Type B pancreatic cell (in vitro differentiated cells): ENCODE measurements around the gene TSTD1. TPM values are rescaled to one million over a fixed set of nuclear protein-coding genes. Genes with fewer than 3 reads are reported as not detected.
"Not testable (repeated sequence)": the region's sequence is repeated elsewhere in the genome, so short reads cannot be mapped to it uniquely, and the experiment has no call there.

ENCODE experiments used
- DNase-seq: peaks from one replicate; pipeline ENCODE4 v3.0.0; 2021; ENCODE audit warnings: mixed read lengths; ENCODE audit not compliant: unreplicated experiment; ENCODE audit errors: extremely low spot score
- H3K27ac Mint-ChIP-seq: 2 replicates; pipeline ENCODE4 v1.8.0; 2021; ENCODE audit warnings: mild to moderate bottlenecking, mixed read lengths
- H3K27me3 Mint-ChIP-seq: 2 replicates; pipeline ENCODE4 v1.8.0; 2021; ENCODE audit warnings: mixed read lengths
- H3K36me3 Mint-ChIP-seq: 2 replicates; pipeline ENCODE4 v1.8.0; 2021; ENCODE audit warnings: mixed read lengths
- H3K4me1 Mint-ChIP-seq: one replicate; pipeline ENCODE4 v1.8.0; 2021; ENCODE audit warnings: mixed read lengths; ENCODE audit not compliant: unreplicated experiment
- H3K4me3 Mint-ChIP-seq: 2 replicates; pipeline ENCODE4 v1.8.0; 2021; ENCODE audit warnings: mild to moderate bottlenecking, mixed read lengths
- H3K9me3 Mint-ChIP-seq: 2 replicates; pipeline ENCODE4 v1.8.0; 2021; ENCODE audit warnings: mixed read lengths
- total RNA-seq: library from RNA; stranded (reverse); gene quantifications from 2 replicates; pipeline ENCODE4 v1.2.1, GENCODE V29; 2021; ENCODE audit warnings: low replicate concordance
- TF ChIP-seq, protein P1 (sequence below): fragments of 200-600 bp; sonication (generic); conservative IDR thresholded peaks from 2 replicates; pipeline ENCODE4 v1.5.0; 2021; ENCODE audit warnings: antibody characterized with exemption, mild to moderate bottlenecking

Gene TSTD1
- total RNA-seq, 1 donor from 2014 or later: 40.8 TPM

DNA sequence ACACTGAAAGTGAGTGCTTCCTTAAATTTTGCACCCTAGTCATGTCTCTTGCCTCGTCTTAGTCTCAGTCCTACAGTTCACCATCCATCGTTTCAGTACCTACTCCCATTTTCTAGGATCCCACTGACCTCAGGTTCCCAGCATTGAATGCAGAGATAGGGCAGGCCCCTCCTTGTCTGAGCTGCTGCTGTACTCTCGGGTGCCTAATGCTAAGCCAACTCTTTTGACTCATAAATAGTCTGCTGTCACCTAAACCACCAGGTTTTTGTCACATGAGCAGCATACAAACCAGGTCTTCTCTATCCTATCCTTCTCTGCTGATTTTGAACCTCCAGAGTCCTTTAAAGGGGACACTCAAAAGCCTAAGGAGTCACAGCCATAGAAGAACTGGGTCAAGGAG lies 27.9 kb upstream of the TSTD1 start:
- no peaks in the 10 kb centered on the region for H3K4me1 Mint-ChIP-seq
- peaks cover 26% of the 10 kb centered on the region for H3K27me3 Mint-ChIP-seq
- TF ChIP-seq, protein P1, sequence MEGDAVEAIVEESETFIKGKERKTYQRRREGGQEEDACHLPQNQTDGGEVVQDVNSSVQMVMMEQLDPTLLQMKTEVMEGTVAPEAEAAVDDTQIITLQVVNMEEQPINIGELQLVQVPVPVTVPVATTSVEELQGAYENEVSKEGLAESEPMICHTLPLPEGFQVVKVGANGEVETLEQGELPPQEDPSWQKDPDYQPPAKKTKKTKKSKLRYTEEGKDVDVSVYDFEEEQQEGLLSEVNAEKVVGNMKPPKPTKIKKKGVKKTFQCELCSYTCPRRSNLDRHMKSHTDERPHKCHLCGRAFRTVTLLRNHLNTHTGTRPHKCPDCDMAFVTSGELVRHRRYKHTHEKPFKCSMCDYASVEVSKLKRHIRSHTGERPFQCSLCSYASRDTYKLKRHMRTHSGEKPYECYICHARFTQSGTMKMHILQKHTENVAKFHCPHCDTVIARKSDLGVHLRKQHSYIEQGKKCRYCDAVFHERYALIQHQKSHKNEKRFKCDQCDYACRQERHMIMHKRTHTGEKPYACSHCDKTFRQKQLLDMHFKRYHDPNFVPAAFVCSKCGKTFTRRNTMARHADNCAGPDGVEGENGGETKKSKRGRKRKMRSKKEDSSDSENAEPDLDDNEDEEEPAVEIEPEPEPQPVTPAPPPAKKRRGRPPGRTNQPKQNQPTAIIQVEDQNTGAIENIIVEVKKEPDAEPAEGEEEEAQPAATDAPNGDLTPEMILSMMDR: no peak
- H3K4me3 Mint-ChIP-seq: no peak overlapping the region
- H3K9me3 Mint-ChIP-seq: no peaks in the 10 kb centered on the region
- H3K36me3 Mint-ChIP-seq: no peaks in the 10 kb centered on the region
- peak overlapping the region; percentile 73 for H3K27ac Mint-ChIP-seq
- DNase-seq: no peak

DNA sequence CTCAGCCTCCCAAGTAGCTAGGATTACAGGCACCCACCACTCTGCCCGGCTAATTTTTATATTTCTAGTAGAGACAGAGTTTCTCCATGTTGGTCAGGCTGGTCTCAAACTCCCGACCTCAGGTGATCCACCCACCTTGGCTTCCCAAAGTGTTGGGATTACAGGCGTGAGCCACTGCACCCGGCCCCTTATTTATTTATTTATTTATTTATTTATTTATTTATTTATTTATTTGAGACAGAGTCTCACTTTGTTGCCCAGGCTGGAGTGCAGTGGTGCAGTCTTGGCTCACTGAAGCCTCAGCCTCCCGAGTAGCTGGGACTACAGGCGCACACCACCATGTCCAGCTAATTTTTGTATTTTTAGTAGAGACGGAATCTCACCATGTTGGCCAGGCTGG lies 26.9 kb upstream of the TSTD1 start:
- H3K9me3 Mint-ChIP-seq, H3K4me1 Mint-ChIP-seq, H3K4me3 Mint-ChIP-seq, DNase-seq, H3K27ac Mint-ChIP-seq, H3K36me3 Mint-ChIP-seq: not testable (repeated sequence)
- H3K27me3 Mint-ChIP-seq: peaks cover 26% of the 10 kb centered on the region

DNA sequence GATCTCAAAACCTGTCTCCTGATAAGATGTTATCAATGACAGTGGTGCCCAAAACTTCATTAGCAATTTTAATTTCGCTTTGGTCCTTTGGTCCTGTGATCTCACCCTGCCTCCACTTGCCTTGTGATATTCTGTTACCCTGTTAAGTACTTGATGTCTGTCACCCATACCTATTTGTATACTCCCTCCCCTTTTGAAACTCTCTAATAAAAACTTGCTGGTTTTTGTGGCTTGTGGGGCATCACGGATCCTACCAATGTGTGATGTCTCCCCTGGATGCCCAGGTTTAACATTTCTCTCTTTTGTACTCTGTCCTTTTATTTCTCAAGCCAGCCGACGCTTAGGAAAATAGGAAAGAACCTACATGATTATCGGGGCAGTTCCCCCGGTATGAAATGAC lies 25.2 kb upstream of the TSTD1 start:
- not testable (repeated sequence) for DNase-seq, H3K27ac Mint-ChIP-seq, H3K4me3 Mint-ChIP-seq, H3K4me1 Mint-ChIP-seq, H3K36me3 Mint-ChIP-seq, H3K9me3 Mint-ChIP-seq
- H3K27me3 Mint-ChIP-seq: peaks cover 26% of the 10 kb centered on the region

DNA sequence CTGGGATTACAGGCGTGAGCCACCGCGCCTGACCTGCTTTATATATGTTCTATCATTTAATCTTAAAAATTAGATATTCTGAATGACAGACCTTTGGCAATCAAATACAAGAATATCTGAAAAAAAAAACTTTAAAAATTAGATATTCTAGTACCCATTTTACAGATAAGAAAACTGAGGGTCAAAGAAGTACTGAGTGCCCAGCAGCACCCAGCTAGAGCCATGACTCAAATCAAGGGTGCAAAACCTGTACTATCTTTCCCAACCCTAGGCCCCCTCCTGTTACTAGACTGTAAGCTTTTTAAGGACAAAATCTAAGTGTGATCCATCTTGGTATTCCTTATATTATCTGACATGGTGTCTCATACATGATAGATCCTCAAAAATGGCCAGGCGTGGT lies 22.7 kb upstream of the TSTD1 start:
- Mint-ChIP-seq H3K9me3 (no peaks in the 10 kb centered on the region), H3K4me1 (no peaks in the 10 kb centered on the region), H3K27ac (no peak overlapping the region), H3K27me3 (peaks cover 25% of the 10 kb centered on the region), H3K4me3 (no peak overlapping the region), H3K36me3 (peaks cover 4% of the 10 kb centered on the region)
- no peak for DNase-seq
- TF ChIP-seq, protein P1: no peak

DNA sequence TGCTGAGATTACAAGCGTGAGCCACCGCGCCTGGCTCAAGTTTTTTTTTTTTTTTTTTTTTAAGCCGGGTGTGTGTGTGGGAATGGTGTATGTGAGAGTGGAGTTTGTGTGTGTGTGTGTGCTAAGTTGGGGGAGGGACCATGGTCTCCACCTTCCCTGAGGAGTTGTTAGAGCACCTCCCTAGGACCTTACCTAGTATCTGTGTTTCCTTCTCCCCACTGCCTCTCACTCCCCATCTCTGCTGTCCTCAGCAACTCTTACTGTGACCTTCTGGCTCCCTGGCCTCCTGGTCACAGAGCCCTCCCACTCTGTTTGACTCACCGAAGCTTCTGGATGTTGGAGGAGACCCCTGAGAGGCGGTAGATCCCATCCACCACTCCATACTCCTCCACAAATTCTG lies 20.5 kb upstream of the TSTD1 start:
- Mint-ChIP-seq H3K36me3 (peaks cover 5% of the 10 kb centered on the region), H3K27ac (no peak overlapping the region), H3K27me3 (peaks cover 22% of the 10 kb centered on the region), H3K9me3 (no peaks in the 10 kb centered on the region), H3K4me3 (no peak overlapping the region), H3K4me1 (no peaks in the 10 kb centered on the region)
- no peak for DNase-seq
- TF ChIP-seq, protein P1: no peak

DNA sequence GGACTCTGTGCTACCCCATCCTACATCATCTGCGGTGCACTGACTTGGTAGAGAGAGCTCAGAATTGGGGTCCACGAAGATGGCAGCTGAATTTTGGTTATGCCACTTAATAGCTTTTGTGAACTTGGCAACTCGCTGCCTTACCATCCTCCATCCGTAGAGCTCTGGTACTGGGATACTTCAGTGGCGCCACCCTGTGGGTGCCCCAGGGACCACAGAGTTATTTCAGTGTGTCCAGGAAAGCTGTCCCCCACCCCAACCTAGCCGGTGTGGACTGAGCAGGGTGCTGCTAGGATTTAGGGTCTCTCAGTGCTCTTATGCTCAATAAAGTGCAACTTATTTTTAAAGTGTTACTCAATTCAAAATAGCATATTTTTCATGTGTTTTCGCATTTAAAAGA lies 16.0 kb upstream of the TSTD1 start:
- no peak overlapping the region for H3K4me3 Mint-ChIP-seq
- DNase-seq: no peak
- no peaks in the 10 kb centered on the region for H3K9me3 Mint-ChIP-seq
- TF ChIP-seq, protein P1: no peak
- H3K27ac Mint-ChIP-seq: no peak overlapping the region
- peaks cover 4% of the 10 kb centered on the region for H3K27me3 Mint-ChIP-seq
- no peaks in the 10 kb centered on the region for H3K4me1 Mint-ChIP-seq
- H3K36me3 Mint-ChIP-seq: peaks cover 5% of the 10 kb centered on the region

DNA sequence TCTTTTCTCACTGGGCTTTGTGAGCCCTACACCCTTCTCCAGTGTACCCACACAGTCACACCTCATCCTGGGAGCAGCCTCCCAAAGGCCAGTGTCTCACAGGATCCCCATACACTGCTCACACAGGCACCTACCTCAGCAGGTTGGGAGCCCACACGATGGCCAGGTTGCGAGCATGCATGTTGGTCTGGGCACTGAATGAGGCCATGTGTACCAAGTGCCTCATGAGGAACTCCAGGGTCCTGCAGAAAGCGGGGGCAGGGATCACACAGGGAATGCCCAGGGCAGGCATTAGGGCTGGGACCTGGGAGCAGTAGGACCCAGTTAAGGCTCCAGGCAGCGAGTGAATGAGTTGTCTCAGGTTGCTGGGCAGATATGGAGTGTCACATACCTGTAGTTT lies 15.5 kb upstream of the TSTD1 start:
- H3K4me3 Mint-ChIP-seq: no peak overlapping the region
- no peaks in the 10 kb centered on the region for H3K4me1 Mint-ChIP-seq
- TF ChIP-seq, protein P1: no peak
- peaks cover 5% of the 10 kb centered on the region for H3K36me3 Mint-ChIP-seq
- no peak overlapping the region for H3K27ac Mint-ChIP-seq
- DNase-seq: no peak
- H3K9me3 Mint-ChIP-seq: no peaks in the 10 kb centered on the region
- H3K27me3 Mint-ChIP-seq: peaks cover 4% of the 10 kb centered on the region
